GM13976 (cell line): Measurements from ENCODE around the gene TXNDC11.

Source experiments
- DNase-seq: peaks from one replicate; pipeline ENCODE4 v3.0.0; 2012; ENCODE audit warnings: low spot score
- CTCF ChIP-seq: IDR thresholded peaks from 2 replicates; pipeline ENCODE4 v1.5.1; 2012; ENCODE audit warnings: borderline replicate concordance, mild to moderate bottlenecking; ENCODE audit not compliant: insufficient read depth; ENCODE audit errors: extremely low read depth, missing control alignments, control extremely low read depth
- in situ Hi-C: fragments of 300-500 bp; cut with MboI; formaldehyde crosslinking; loops from one replicate; pipeline ENCODE4 v1.12.0; 2022; ENCODE audit warnings: low sequenced_read_pairs, mixed read lengths, inconsistent platforms; ENCODE audit not compliant: unreplicated experiment

Gene TXNDC11

GRCh38 chr16:11740567-11740966 lies 2.1 kb downstream of the TXNDC11 start:
- no peak for TF ChIP-seq CTCF
- in situ Hi-C loops = no loop called here
- DNase-seq = no peak

- peak; percentile 45 for DNase-seq
- TF ChIP-seq CTCF = no peak
- in situ Hi-C loops = no loop called here
Measured at GRCh38 chr16:11738742-11739544, 3.7 kb downstream of the TXNDC11 start.

- DNase-seq = no peak
- in situ Hi-C loops = no loop called here
- TF ChIP-seq CTCF = no peak
Measured at GRCh38 chr16:11737713-11738112, 4.9 kb downstream of the TXNDC11 start.

GRCh38 chr16:11736903-11737302 lies 5.8 kb downstream of the TXNDC11 start:
- no peak for TF ChIP-seq CTCF
- in situ Hi-C loops = no loop called here
- no peak for DNase-seq

DNA sequence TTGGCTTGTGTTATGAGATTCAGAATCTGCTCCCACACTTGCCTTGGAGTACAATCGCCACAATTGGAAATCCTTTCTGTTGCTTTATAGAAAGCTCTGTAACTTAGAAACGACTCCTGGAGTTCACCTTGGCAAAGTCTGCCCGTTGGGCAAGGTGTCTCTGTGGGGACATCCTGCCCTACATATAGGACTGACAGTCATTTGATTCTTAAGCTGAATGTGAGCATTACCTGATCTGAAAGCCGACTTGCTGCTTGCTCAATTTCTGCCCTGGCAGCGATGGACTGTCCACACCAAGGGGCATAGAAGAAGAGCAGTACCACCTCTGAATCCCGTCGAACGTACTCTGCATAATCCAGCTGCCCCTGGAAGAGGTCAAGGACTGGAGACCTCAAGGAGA lies 6.9 kb downstream of the TXNDC11 start:
- no peak for TF ChIP-seq CTCF
- no peak for DNase-seq
- in situ Hi-C loops = no loop called here

- DNase-seq = no peak
- no peak for TF ChIP-seq CTCF
- in situ Hi-C loops = no loop called here
Measured at GRCh38 chr16:11734653-11735043, 8.0 kb downstream of the TXNDC11 start.
